ENCODE results near the gene CUZD1. TPM values are rescaled to one million over a fixed set of nuclear protein-coding genes. Genes with fewer than 3 reads are reported as not detected.

Gene CUZD1
- total and polyA plus RNA-seq, 2 experiments from 2014 or later = 3.1 to 4.1 TPM

GRCh38 chr10:122847782-122848604, 2.3 kb upstream of the CUZD1 start (continued):
- no peak for TF ChIP-seq REST (IDR thresholded peaks at IDR 0.05; ENCODE audit: unreplicated experiment)
- no peak for TF ChIP-seq POLR2AphosphoS5 (IDR thresholded peaks at IDR 0.05; ENCODE audit: low read depth)
- no peak for TF ChIP-seq CTCF (conservative IDR thresholded peaks at IDR 0.05; ENCODE audit: low read depth in 2 of 2)
- no peak for TF ChIP-seq NANOG (IDR thresholded peaks at IDR 0.05; ENCODE audit: borderline replicate concordance)
- no peak for TF ChIP-seq STAT1 (IDR thresholded peaks at IDR 0.05; ENCODE audit: unreplicated experiment)

GRCh38 chr10:122844146-122844545, 1.5 kb downstream of the CUZD1 start:
- Mint-ChIP-seq H3K36me3 (ENCODE audit: low read depth) (peaks cover 67% of the 10 kb centered on the region), H3K4me1 (peaks cover 20% of the 10 kb centered on the region), H3K27ac (no peak overlapping the region), H3K27me3 (ENCODE audit: insufficient read depth, low read depth, poor library complexity) (peaks cover 4% of the 10 kb centered on the region), H3K9me3 (peaks cover 24% of the 10 kb centered on the region), H3K4me3 (no peak overlapping the region)
- DNase-seq (ENCODE audit: low spot score) = no peak
- H3K4me1 ChIP-seq (ENCODE audit: insufficient read depth) = peaks cover 5% of the 10 kb centered on the region; the same call in 1 of the 2 replicates
- H3F3A ChIP-seq (replicated peaks; ENCODE audit: low read depth) = no peaks in the 10 kb centered on the region
- no peak overlapping the region for H3K27ac ChIP-seq (ENCODE audit: low read depth)
- no peaks in the 10 kb centered on the region for H4K20me1 ChIP-seq (replicated peaks; ENCODE audit: insufficient read depth)
- H3K27me3 ChIP-seq (ENCODE audit: insufficient read depth) = no peaks in the 10 kb centered on the region
- ATAC-seq = no peak
- H3K9me2 ChIP-seq (ENCODE audit: insufficient read depth) = no peaks in the 10 kb centered on the region
- no peak overlapping the region for H3K4me3 ChIP-seq
- H3K4me2 ChIP-seq = no peak overlapping the region
- H3K36me3 ChIP-seq (ENCODE audit: insufficient read depth) = peaks cover 5% of the 10 kb centered on the region; the same call in 1 of the 2 replicates
- 0 out of 2 replicates have a peak, but pooled peaks cover 3% of the 10 kb centered on the region for H3K79me2 ChIP-seq (replicated peaks; ENCODE audit: insufficient read depth)
- no peak overlapping the region for H2AFZ ChIP-seq
- no peak for TF ChIP-seq ZNF114 (CRISPR knock-in tag; IDR thresholded peaks at IDR 0.05)

GRCh38 chr10:122841569-122841968, 4.1 kb downstream of the CUZD1 start:
- Histone ChIP-seq H3K4me3 (no peak overlapping the region), H4K20me1 (replicated peaks; ENCODE audit: insufficient read depth) (no peaks in the 10 kb centered on the region), H3K36me3 (ENCODE audit: insufficient read depth) (peaks cover 5% of the 10 kb centered on the region; the same call in 1 of the 2 replicates), H3F3A (replicated peaks; ENCODE audit: low read depth) (no peaks in the 10 kb centered on the region), H3K4me1 (ENCODE audit: insufficient read depth) (peaks cover 3% of the 10 kb centered on the region; the same call in 1 of the 2 replicates), H3K79me2 (replicated peaks; ENCODE audit: insufficient read depth) (0 out of 2 replicates have a peak, but pooled peaks cover 3% of the 10 kb centered on the region), H3K9me2 (ENCODE audit: insufficient read depth) (peaks cover 3% of the 10 kb centered on the region; the same call in 1 of the 2 replicates), H3K27me3 (ENCODE audit: insufficient read depth) (no peaks in the 10 kb centered on the region), H3K27ac (ENCODE audit: low read depth) (no peak overlapping the region), H2AFZ (no peak overlapping the region), H3K4me2 (no peak overlapping the region)
- H3K27me3 Mint-ChIP-seq (ENCODE audit: insufficient read depth, low read depth, poor library complexity) = peaks cover 3% of the 10 kb centered on the region
- TF ChIP-seq CTCF (conservative IDR thresholded peaks at IDR 0.05; ENCODE audit: low read depth in 2 of 2) (no peak), JUNB (IDR thresholded peaks at IDR 0.05; ENCODE audit: unreplicated experiment) (no peak), STAT1 (IDR thresholded peaks at IDR 0.05; ENCODE audit: unreplicated experiment) (no peak), EZH2 (IDR thresholded peaks at IDR 0.05; ENCODE audit: low read depth, unreplicated experiment) (no peak), POLR2AphosphoS5 (IDR thresholded peaks at IDR 0.05; ENCODE audit: low read depth) (no peak)
- H3K36me3 Mint-ChIP-seq (ENCODE audit: low read depth) = peaks cover 84% of the 10 kb centered on the region
- peaks cover 22% of the 10 kb centered on the region for H3K9me3 Mint-ChIP-seq
- ATAC-seq (no peak), DNase-seq (ENCODE audit: low spot score) (no peak)
- no peak overlapping the region for H3K4me3 Mint-ChIP-seq
- no peak overlapping the region for H3K27ac Mint-ChIP-seq
- peaks cover 11% of the 10 kb centered on the region for H3K4me1 Mint-ChIP-seq
